Left renal pelvis (tissue), 4 donors: ENCODE measurements around the gene GCC2. TPM values are rescaled to one million over a fixed set of nuclear protein-coding genes. Genes with fewer than 3 reads are reported as not detected.
"Not testable (repeated sequence)": the region's sequence is repeated elsewhere in the genome, so short reads cannot be mapped to it uniquely, and the experiment has no call there.

Source experiments
- DNase-seq, 4 donors: peaks; one replicate each; pipeline ENCODE4 v3.0.0-alpha.2; 2013; ENCODE audit warnings: low read depth in 4 of 4, low spot score in 3 of 4
- polyA plus RNA-seq, 4 donors: library from polyadenylated mRNA; unstranded; fragments of 120-200 nt; gene quantifications; one replicate each; pipeline ENCODE4 v1.2.1, GENCODE V29; 2013; ENCODE audit not compliant: insufficient read length in 4 of 4

GCC2 gene
- polyA plus RNA-seq, 4 donors, result 43.3 to 79.3 (median 58.2) TPM

DNA sequence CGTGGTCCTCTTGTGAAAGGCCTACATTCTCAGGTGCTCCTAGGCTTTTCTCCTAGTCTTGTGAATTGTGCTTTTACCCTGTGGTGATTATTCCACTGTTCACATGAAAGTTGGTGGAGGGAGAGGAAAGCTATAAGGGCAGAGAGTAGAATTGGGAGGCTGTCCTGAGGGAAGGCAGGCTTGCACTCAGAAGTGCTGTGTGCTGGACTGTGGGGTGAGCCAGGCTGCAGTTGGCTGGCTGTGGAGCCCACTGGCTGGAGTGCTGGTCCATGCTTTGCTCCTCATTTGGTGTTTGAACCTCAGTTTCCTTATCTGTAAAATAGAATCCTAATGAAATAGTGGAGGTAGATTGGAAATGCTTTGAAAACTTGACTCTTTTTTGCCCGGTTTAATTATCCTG, 106.6 kb downstream of the GCC2 start:
- DNase-seq, result no peak

DNA sequence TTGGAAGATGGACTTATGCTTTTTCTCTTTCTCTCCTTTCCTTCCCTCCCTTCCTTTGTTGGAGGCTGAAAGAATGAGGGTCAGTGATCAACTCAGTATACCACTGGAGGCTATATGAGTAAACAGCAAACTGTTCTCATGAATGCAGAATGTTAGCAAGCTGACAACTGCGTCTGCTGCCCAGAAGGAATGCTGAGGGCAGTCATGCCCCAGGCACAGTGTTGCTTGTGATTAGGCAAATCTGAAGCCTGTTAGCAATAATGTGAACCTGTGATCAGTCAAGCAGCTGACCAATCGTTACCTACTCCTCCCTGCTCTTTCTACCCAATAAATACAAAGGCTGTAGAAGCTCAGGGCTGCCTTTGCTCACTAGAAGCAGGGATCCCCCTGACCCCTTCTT, 107.6 kb downstream of the GCC2 start:
- not testable (repeated sequence) for DNase-seq

Other genes with a start within 250 kb of the GCC2 start
- not detected for gene SULT1C3, start 209.2 kb upstream of the GCC2 start, polyA plus RNA-seq
- 10 to 100 TPM in 3 of 4 donors, 1 to 10 TPM in 1; 3.2 to 70.7 (median 51.2) TPM for gene SULT1C2, start 160.3 kb upstream of the GCC2 start, polyA plus RNA-seq
- 10 to 100 TPM; 44.6 to 55.5 (median 48.3) TPM for gene SULT1C4, start 71.3 kb upstream of the GCC2 start, polyA plus RNA-seq
- gene LIMS1, start 85.3 kb downstream of the GCC2 start, polyA plus RNA-seq, result 10 to 100 TPM; 48.1 to 54.0 (median 51.3) TPM